ENCODE results near the gene MORN5.

Gene MORN5

GRCh38 chr9:122125509-122126330 is 34.0 kb upstream of the MORN5 start:
- no peak for DNase-seq

DNA sequence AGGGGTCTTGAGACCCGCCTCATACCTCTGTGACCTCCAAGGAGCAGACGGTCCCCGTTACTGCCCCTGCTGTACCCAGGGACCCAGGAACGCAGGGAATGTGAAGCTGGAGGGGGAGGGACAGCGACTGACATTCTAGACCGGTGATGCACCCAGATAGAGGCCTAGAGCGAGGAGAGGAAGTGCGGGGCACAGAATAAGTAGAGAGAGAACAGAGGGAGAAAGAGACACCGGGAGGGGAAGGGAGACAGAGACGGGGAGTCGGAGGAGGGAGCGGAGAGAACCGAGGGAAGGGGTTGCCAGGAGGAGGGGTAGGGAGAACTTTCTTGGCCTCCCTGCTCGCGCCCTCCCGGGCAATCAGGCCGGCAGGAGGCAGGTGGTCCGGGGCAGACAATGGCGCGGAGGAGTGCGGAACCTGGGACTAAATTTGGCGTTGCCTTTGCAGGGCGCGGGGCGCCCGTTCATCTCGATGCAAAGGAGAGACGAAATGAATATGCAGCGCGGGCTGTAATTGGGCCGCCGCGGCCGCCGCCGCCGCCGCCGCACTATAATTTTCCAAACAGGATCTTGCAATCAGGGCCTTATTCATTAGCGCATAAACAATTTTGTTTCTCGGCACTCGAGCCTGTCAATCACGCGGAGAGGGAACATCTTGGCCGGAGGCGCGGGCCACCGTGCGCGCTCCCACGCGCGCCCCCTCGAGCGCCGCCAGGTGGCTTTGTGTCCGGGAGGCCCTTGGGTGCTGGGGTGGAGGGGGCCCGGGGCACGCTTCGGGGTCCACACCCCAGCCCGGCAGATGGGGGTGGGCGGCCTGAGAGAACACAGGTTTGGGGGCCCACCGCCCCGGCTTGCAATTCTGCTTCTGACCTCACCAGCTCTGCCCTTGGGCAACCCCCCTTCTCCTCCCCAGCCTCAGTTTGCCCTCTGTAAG is 33.1 kb upstream of the MORN5 start:
- DNase-seq: no peak

- no peak for DNase-seq
Observed at GRCh38 chr9:122127396-122127798, 32.3 kb upstream of the MORN5 start.

GRCh38 chr9:122128007-122128968 is 31.4 kb upstream of the MORN5 start:
- no peak for DNase-seq

DNA sequence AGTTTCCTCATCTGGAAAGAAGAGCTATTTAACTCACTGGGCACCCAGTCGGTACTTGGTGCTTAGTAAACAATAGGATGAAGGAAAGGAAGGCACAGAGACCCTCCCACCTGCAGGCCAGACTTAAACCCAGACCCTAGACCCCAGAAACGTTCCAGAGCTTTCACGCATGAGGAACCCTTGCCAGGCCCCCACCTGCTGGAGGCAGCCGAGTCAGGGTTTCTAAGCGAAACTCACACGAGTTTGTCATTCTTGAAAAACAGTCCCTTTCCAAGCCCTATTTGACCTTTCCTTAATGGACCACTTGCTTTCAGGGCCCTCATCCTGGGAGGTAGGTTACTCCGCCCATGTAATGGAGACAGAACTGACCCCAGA is 30.8 kb upstream of the MORN5 start:
- no peak for DNase-seq

DNA sequence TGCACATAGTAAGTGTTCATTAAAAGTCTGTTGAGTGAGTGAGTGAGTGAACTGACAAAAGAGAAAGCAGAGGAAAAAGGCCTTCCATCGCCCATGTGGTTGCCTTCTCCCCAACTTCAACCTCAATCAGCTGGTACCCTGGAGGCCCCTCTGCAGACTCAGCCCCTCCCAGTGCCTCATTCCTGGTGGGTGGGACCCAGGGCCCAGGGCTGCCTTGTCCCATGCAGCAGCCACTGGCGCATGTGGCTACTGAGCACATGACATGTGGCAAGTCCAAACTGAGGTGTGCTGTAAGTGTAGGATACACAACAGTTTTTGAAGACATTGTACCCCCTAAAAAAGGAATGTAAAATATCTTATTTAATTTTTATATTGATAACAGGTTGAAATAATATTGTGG is 29.7 kb upstream of the MORN5 start:
- no peak for DNase-seq

- no peak for DNase-seq
Observed at GRCh38 chr9:122130837-122131236, 28.9 kb upstream of the MORN5 start.

DNA sequence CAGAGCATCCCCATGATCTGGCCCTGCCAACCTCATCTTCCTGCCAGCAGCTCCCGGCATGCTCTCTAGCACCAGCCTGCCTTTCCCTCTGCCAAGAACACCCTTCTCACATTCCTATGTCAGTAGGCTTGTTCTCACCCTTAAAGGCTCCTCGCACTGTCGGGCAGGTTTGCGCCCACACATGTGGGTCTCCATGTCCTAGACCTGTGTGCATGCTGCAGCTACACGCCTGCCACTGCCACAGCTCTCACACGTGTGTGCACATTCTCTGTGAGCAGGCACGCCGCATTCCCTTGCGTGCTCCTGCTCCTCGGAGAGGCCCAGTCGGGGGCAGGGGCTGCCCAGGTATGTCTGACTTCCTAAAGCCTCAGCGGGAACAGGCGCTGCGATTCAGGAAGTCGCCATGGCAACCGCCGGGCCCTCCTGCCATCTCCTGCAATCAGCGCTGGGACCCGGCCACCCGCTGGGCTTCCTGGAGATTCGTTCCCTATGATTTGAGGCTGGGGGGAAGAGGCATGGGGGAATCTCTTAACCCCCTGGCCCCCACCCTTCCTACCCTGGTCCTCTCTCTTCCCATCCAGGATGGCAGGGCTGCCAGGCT is 28.2 kb upstream of the MORN5 start:
- no peak for DNase-seq

GRCh38 chr9:122132539-122132938 is 27.2 kb upstream of the MORN5 start:
- DNase-seq: no peak

DNA sequence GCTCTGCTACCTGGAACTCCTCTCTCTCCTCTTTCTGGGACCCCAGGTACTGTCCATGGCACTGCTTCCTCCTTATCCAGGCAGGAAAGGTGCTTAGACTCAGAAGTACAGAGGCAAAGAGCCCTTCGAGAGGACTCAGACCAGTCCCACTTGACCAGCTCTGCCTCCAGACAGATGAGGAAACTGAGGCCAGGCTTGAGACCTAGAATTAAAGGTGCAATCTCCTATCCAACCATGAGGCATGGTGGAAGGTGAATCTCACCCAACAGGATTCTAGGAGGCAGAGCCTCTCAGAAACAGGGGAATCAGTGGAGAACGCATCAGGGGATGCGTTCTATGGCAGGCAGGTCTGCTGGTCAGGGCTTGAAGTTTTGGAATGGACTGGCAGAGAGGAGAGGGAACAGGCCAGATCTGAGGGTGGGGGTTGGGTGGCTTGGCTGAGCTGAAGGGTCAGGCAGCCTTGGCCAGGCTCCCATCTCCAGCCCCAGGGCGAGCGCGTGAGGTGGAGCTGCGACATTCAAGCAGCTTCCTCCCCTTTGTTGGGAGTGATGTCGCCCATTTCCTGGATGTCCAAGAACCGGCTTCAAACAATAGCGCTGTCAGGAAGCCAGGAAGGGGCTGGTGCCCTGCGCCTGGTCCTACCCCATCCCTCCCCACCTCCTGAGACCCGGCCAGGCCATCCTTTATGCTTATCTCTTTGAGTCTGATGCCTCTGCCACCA is 26.3 kb upstream of the MORN5 start:
- no peak for DNase-seq

DNA sequence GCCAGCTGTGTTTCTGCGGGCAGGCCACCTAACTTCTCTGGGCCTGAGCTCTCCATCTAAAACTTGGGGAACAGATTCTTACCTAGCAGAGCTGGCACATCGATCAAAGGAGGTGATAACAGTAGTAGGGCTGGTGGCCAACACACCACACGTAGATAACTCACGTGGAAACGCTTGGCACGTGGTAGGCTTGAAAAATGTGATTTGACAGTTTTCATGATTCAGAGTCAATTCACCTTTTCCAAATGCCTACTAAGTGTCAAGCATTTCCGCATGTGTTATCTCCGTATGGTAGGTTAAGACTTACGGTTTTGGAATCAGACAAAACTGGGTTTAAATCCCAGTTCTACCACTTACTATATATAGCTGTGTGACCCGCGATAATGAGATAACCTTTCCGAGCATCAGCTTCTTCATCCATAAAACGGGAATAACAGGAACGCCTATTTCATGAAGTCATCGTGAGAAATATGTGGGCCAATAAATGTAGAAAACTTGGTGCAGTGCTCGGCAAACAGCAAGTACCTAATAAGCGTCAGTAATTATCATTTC is 25.6 kb upstream of the MORN5 start:
- no peak for DNase-seq

- no peak for DNase-seq
Observed at GRCh38 chr9:122134822-122135528, 24.7 kb upstream of the MORN5 start.

DNA sequence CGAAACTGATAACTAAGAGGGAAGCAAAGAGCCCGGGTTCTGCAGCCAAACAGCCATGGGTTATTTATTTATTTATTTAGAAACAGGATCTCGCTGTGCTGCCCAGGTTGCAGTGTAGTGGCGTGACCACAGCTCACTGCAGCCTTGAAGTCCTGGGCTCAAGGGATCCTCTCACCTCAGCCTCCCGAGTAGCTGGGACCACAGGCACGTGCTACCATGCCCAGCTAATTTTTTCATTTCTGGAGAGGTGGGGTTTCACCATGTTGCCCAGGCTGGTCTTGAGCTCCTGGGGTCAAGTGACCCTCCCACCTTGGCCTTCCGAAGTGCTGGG is 24.2 kb upstream of the MORN5 start:
- DNase-seq: no peak

DNA sequence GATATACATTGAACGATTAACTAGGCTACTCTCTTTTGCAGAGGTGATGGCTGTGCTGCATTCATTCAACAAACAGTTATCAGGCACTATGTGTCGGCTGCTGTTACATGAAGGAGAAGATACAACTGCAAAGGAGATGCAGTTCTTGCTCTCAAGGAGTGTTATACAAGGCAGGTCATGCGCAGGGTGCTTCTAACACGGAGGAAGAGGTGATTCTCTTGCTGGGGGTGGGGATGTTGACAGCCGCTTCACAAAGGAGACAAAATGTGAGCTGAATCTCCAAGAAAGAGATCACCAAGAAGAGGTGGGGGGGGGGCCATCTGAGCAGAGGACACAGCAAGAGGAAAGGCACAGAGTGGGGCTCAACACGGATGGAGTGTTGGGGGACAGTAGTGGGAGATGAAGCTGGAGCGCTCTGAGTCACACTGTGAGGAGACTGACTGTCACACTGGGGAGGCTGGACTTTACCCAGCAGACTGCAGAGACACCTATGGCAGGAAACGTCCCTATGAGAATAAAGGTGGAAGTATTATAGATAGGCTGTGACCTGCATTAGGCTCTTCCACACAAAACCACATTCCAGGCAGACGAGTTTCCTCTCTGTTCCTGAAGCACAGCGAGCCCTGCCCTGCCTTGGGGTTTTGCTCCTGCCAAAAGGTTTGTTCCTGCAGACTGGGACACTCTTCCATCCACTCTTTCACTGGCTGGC is 21.0 kb upstream of the MORN5 start:
- no peak for DNase-seq

DNA sequence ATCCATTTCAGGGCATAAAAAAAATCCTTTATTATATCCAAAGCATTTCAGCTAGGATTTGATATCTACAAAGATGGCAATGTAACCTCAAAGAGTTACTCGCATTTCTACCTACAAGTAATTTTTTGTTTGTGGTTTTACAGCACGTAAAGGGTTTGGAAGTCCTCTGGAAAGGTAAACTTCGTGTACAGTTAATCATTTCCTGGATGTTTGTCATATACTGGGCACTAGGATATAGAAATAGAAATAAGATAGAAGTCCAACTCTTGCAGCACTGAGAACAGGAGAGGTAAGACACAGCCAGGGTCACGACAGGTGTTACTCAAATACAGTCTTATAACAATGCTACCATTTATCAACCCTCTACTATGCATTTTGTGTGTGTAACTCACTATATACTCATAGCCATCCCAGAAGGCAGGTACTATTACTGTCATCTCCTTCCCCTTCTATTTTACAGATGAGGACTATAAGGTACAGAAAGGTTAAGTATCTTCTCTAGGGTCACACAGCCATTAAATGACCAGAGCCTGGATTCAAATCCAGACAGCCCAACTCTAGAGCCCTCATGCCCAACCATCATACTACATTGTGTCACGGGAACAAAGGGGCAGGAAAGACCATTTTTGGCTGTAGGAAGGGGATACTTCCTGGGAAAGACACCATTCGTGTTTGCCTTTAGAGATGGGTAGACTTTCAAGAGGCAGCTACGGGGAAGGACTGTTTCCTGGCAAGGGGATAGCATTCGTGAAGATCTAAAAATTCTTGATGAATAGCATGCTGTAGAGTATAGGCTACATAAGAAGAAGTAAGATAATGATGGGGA is 19.1 kb upstream of the MORN5 start:
- DNase-seq: no peak

GRCh38 chr9:122141671-122142070 is 18.0 kb upstream of the MORN5 start:
- no peak for DNase-seq

GRCh38 chr9:122143296-122143695 is 16.4 kb upstream of the MORN5 start:
- no peak for DNase-seq

- DNase-seq: no peak
Observed at GRCh38 chr9:122143876-122144405, 15.8 kb upstream of the MORN5 start.
